Daoy (cell line): ENCODE results near the gene PCSK6. TPM values are rescaled to one million over a fixed set of nuclear protein-coding genes. Genes with fewer than 3 reads are reported as not detected.
A peak's percentile ranks its signal among the peaks of the same experiment; 100 is the strongest.

Experiments used
- DNase-seq: peaks from one replicate; pipeline ENCODE4 v3.0.0-alpha.2; 2015; ENCODE audit warnings: low read depth
- total RNA-seq: library from RNA; depleted of rRNA; stranded (reverse); fragments of >200 nt; shearing (Covaris generic); gene quantifications from 2 replicates; pipeline ENCODE4 v1.2.3, GENCODE V29; 2014

Gene PCSK6
- total RNA-seq, 1 experiment from 2014 or later = 8.1 TPM

- no peak for DNase-seq
These were observed 6.0 kb downstream of the PCSK6 start for GRCh38 chr15:101483462-101483861.

DNA sequence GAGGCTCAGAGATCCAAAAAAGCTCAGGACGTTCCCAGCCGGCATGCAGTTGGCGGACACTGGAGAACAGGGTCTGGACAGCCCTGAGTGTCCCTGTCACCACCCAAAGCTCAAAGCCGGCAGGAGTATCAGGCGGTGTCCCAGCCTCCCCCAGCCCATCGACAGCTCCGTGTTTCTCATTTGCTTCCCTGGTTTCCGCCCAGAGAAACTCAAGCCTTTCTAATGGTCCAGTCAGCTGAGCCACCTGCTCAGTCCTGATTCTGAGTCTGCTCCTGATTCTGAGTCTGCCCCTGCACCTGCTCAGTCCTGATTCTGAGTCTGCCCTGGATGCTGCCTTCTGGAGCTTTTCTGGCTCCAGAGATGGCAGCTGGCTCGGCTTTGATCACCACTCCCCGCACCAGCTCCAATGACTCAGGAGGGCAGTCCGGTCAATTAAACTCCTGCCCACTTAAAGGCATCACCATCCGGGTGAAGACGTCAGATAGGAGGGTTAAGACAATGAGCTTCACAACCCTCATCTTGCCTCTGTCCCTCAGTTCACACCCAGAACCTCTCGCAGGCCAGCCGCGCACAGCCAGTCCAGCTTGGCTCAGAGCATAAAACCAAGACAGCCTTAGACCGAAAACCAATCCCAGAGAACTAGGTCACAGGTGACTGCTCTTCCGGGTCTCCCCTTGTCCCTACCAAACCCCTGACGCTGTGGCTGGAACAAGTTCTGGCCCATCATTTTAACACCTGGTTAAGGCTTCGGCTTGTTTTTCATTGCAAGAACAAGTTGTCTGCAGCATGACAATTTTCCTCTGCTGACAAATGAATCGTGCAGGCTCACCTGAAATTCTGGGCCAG is 6.8 kb downstream of the PCSK6 start:
- DNase-seq = peak; percentile 69

GRCh38 chr15:101481917-101482525 is 7.5 kb downstream of the PCSK6 start:
- DNase-seq = no peak

DNA sequence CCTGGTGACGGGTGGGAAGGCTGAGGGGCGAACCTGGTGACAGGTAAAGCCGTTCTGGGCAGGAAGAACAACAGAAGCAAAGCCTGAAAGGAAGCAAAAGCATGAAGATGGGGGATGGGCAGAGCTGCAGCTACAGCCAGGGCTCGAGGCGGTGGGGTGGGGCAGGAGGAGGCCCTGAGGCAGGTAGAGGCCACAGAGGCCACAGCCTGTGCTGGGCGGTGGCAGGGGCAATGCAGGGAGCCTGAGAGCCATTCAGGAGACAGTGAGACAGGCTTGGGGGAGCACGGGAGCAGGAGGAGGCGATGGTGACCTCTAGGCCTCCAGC is 8.2 kb downstream of the PCSK6 start:
- no peak for DNase-seq

DNA sequence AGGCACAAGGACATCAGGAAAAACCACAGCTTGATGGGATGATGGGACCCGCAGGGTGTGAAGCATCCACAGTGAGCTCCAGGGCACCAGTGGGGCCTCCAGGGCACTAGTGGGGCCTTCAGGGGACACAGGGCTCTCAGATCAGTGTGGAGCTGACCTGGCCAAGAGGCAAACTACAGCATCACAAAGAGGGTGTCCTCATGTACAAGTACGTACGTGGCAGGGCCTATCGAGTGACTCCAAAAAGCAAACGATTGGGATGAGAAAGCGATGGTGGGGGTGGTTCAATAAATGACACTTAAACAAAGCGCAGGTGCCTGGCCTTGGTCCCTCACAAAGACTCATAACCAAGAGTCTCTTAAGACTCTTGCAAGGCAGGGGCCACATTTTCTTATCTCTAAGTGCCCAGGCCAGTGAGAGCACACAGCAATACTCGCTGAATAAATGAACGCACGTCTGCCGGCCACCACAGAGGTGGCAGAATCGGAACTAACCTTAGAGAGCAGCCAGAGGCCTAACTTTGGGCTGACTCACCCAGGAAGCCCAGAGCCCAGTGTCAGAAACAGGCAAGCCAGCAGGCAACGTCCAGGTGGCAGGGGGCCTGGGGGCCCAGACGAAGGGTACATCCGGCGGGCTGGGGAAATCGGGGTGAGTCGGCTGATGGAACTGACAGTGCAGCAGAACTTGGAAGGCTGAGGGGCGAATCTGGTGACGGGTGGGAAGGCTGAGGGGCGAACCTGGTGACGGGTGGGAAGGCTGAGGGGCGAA is 8.7 kb downstream of the PCSK6 start:
- no peak for DNase-seq

DNA sequence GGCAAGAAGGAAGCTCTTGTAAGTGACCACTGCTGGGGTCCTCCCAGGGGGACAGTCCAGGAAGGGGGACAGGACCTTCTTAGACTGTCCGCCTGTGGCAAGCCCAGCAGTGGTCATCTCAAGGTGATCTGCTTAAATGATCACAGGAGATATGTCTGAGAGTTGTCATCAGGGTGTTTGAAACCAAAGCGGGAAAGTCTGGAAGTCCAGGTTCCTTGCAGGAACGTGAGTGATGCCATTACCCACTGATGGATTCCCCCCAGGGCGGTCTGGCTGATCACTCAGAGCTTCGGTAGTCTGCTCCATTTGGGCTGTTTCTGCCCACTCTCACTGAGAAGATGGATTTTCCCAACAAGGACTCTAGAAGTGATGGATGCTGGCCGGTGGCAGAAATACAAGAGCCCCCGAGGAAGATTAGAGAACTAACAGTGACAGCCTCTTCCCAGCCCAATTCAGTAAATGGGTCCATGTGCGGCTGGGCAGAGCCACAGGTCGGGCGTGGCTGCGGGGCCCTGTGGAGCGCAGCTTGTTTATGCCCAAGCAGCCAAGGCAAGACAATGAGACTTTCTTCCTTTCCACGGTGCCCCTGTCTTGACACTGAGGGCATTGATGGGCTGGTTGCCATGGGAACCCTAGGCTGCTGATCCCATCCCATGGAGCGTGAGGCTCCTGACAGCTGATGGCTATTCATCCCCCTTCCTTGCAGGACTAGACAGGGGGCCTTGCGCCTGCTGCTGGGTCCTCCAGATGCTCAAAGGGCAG is 9.5 kb downstream of the PCSK6 start:
- DNase-seq = no peak

DNA sequence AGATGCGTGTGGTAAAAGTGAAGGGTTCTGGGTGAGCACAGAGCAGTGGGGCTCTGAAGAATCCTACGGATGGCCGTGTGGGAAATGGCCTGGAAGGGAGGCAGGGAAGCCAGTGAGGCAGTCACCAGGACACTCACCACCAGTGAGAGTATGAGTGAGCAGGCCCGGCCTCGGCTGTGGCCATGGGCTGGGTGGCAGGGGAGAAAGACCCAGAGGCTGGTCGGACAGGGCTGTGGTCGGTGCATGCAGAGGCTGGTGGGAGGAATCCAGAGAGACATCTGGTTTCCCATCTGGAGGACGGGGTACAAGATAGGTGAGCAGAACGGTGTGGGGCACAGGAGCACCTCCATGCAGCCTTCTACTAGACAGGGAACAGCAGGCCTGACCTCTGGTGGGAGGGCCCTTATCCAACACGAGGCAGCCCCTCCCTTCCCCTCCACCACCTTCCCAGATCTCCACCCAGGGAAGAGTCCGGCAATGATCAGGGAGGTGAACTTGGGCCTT is 10.1 kb downstream of the PCSK6 start:
- no peak for DNase-seq

GRCh38 chr15:101478701-101479341 is 10.7 kb downstream of the PCSK6 start:
- no peak for DNase-seq

GRCh38 chr15:101477851-101478362 is 11.6 kb downstream of the PCSK6 start:
- no peak for DNase-seq

DNA sequence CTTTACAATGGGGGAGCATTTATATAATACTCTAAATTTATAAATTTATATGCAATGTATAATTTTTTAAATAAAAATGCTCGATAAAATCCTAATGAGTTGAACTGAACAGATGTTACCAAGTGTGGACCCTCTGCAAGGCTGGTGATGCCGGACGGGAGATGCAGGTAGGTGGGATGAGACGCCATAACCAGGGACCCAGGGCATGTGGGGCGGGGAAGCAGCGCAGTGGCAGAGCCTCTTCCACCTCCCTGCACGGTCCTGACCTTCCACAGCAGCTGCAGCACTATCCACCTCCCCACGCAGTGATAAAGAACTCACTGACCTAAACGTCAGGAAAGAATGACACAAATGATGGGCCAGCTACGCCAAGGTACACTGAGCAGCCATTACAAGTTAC is 12.8 kb downstream of the PCSK6 start:
- DNase-seq = no peak

DNA sequence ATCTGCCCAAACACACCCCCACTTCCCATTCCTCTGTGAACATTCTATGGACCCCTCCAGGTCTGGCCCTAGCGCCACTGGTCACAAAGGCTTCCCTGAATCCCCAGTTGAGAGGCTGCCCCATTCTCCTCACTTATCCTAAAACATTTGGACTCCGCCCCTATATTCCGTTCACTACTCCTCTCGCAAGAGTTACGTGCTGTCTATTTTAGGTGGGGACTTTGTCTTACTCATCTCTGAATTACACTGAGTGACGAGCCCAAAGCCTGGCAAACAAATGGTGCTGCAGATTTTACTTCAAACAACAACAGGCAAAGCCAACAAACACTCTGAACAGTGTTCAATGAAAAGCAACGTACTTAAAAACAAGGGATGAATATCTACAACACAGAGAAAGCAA is 14.5 kb downstream of the PCSK6 start:
- no peak for DNase-seq

DNA sequence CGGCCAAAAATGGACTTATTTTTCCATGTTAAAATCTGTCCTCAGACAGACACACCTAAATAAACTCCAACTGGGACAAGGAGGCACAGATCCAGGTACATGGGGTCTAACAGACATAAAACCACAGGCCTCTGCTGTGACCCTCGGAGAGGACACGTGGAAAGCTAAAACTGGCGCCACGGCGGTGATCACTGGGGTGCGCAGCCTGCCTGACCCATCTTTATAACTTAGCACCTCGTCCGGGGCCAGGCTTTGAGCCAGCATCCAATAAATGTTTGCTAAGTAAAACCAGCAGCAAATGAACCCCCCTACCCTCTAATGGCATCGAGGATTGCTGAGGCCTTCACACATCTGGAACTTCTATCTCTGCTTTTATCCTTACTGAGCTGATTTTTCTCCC is 15.3 kb downstream of the PCSK6 start:
- DNase-seq = no peak

DNA sequence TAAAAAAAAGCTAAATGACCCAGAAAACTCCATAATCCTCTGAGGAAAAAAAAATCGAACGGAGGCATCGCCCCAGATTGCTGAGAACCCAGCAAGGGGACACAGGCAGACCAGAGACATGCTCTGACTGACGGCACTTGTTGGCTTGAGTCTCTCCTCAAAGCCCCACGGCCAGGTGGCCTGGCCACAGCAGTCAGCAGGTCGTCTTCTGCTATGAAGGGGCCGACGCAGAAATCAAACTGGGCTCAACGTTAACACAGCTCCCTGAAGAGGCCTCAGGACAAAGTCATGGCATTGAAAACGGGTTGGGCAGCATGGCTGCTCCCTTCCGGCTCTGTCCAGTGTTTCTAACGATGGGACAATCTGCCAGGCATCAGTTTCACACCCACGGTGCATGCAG is 17.5 kb downstream of the PCSK6 start:
- DNase-seq = no peak

DNA sequence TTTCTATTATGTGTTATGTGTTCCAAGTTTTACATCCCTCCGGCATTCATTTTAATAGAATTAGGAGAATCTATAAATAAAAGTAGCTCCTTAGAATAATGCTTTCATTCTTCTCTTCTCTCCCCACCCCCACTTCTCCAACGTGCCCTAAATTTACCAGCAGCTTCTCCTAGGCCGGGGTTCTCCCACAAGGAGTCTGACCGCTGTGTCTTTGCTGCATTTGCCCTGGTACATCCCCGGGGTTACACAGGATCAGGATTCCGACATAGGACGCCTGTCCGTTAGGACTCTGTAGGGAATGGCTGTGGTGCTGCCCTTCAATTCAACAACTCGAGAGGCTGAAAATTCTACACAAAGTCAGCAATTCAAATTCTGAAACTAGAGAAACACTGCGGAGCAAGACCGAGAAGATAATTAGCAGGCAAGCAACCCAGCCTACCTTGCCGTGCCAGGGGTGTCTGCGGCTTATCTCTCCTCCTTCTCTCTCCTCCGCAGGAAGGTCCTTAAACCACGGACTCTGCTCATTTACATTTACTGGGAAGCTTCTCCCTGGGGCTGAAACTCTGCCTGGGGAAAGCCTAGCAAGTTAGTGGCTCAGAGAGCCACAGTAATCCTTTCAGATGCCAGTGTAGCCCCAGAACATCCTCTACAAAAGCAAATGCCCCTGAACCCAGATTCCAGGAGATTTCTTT is 18.8 kb downstream of the PCSK6 start:
- DNase-seq = no peak

DNA sequence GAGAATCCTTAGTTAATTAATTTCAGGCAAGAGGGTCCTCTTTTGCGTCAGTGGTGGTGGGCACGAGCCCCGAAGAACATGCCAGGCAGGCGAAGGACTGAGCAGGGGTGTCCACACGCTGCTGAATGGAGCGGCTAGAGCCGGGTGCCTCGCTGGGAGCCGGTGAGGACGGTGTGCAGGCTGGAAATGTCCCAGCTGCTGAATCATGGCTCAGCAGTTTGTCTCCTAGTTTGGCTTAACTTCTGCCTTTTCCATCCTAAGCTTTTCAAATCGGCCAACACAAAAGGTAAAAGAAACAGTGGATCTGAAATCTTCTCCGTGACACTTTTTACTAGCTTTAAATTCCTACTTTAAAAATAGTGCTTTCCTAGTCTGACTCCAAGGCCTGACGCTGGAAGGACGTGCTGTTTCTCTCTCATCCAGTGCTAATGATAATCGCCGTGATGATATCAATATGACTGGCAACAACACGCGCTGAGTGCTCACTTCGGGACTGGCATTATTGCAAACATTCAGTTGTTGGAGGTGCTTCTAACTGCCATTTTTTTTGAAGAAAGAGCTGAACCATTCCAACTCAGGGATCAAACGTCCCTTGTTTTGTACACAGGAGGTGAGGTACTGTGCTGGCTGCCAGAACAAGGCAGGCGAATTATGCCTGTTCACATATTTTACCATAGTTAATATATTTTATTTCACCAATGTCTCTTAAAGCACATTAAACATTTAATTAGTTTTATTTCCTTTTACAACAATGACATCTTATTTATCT is 19.8 kb downstream of the PCSK6 start:
- peak; percentile 67 for DNase-seq

- no peak for DNase-seq
These were observed 23.3 kb downstream of the PCSK6 start for GRCh38 chr15:101466188-101466587.

DNA sequence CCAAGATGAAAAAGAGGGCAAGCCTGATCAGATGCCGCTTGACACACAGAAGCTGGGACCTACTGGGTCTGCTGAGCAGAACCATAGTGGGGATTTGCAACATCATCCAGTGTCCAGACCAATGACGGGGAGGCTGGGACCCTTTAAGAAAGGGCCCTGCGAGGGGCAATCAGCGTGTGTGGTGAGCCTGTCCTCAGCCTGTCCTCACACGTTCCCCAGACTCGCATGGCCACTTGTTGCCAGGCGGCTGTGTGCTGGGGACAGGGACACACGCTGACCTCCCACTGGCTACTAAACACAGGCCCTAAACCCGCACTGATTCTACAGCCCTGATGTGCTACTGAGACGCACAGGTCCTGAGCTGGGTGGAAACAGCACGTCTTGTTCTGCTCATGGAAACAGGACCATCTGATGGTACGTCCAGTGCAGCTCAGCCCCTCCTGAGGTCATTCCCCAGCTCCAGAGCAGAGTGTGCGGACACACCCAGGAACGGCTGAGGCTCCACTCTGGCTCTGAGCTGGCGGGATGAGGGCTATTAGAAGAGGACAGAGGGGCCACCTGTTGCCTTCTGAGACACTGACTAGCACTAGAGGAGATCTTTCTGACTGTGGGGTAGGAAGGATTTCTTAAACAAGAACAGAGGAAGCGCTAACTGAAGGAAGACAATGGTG is 24.4 kb downstream of the PCSK6 start:
- DNase-seq = no peak

DNA sequence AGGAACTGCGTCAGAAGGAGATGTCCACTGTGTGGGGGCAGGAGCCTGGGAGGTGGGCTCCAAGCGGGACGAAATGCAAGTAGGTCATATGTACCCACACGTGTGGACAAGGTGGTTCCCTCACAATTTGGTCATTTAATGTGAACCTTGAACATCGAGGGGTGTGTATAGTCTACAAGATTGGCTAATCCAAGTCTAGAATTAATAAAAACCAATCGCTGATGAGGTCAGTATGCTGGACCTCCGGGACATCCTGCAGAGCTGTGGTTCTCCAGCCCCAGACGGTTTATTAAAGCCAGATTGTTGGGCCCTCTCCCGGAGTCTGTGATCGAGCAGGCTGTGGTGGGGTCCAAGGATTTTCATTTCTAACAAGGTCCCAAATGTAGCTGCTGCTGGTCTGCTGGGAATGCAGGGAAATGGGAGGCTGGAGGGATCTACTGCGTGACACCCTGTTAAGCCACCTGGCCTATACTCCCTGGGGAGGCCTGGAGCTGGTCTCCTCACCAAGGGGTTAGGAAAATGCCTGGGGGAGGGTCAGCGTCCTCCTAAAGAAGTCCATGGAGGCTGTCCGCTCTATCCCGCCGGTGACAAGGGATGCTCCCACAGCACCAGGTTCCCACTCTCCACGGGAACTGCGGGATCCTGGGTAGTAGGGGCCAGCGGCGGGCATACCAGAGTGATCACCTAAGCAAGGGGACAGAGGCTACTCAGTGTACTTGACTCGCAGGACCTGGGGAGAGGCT is 25.1 kb downstream of the PCSK6 start:
- no peak for DNase-seq
